CD4-positive, alpha-beta T cell treated with Interferon alpha-2 for 1 hour (primary cell): ENCODE measurements around the gene RBM3.

ENCODE experiments used
- DNase-seq, 2 donors: peaks; one replicate each; pipeline ENCODE4 v3.0.0-alpha.2; 2020 to 2022

Gene RBM3

DNA sequence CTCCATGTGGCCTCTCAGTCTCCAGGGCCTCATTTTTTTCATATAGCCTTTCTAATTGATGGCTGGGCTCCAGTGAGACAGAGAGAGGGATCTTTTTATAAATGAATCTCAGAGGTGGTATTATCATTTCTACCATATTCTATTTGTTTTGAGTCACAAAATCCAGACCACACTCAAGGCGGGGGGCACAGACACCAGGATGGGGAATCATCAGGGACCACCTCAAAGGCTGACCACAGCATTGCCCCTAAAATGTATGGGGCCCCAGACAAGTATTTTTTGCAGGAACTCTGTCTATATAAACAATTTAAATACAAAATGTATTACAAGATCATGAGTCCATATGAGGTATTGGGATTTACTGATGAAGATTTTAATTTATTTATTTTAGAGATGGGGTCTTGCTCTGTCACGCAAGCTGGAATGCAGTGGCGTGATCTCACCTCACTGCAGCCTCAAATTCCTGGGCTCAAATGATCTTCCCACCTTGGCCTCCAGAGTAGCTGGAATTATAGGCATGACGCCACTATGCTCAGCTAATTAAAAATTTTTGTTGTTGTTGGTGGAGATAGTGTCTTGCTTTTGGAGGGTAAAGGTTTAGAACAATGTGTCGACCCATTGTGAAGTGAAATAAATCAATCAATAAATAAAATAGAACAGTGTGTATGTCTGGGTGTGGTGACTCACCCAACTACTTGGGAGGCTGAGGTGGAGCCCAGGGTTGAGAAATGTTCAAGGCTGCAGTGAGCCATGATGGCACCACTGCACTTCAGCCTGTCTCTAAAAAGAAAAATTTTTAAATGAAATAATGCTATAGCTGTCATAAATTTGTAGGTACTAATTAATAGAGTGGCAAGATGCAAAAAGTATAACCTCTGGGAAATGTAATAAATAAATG is 52.4 kb downstream of the RBM3 start:
- no peak for DNase-seq
